Colonic mucosa (tissue), 4 donors: ENCODE measurements around the gene GGTLC2. TPM values are rescaled to one million over a fixed set of nuclear protein-coding genes. Genes with fewer than 3 reads are reported as not detected.
"Not testable (repeated sequence)": the region's sequence is repeated elsewhere in the genome, so short reads cannot be mapped to it uniquely, and the experiment has no call there.

Source experiments
- DNase-seq: peaks from one replicate; pipeline ENCODE4 v3.0.0-alpha.2; 2020
- H3K27ac ChIP-seq: fragments of 200-600 bp; one replicate; pipeline ENCODE4 v1.8.0; 2021
- H3K27me3 ChIP-seq: fragments of 200-600 bp; one replicate; pipeline ENCODE4 v1.8.0; 2021
- H3K36me3 ChIP-seq: fragments of 200-600 bp; one replicate; pipeline ENCODE4 v1.8.0; 2021
- H3K4me1 ChIP-seq: fragments of 200-600 bp; one replicate; pipeline ENCODE4 v1.8.0; 2021; ENCODE audit warnings: mild to moderate bottlenecking
- H3K4me3 ChIP-seq: fragments of 200-600 bp; one replicate; pipeline ENCODE4 v1.8.0; 2021
- H3K9ac ChIP-seq, 2 donors: one replicate each; pipeline ENCODE4 v1.7.0; 2013; ENCODE audit warnings: control low read depth in 2 of 2, low read depth in 2 of 2, low read length in 2 of 2
- H3K9me3 ChIP-seq: fragments of 200-600 bp; one replicate; pipeline ENCODE4 v1.8.0; 2021
- CTCF ChIP-seq: fragments of 200-600 bp; IDR thresholded peaks from one replicate; pipeline ENCODE4 v1.8.0; 2022; ENCODE audit warnings: antibody characterized with exemption, mild to moderate bottlenecking
- intact Hi-C: fragments of 100-400 bp; cut with DNase I; formaldehyde crosslinking; loops from one replicate; pipeline ENCODE4 v1.14.1; 2022
- total RNA-seq, 2 donors: library from RNA; stranded (reverse); fragmentation: NEBNext Ultra II Directional in 1 of 2; extraction: Animal tissue kit (Norgen Biotek cat#: 25700) in 1 of 2; gene quantifications; one replicate each; pipeline ENCODE4 v1.2.1, GENCODE V29; 2021
- donor health status: healthy.
- donor health status: DM: no; HTN: no; CAD: no.
- donor health status: DM: no; HTN: no; CAD: no.

The GGTLC2 gene
- total RNA-seq, 2 donors from 2014 or later, result not detected

DNA sequence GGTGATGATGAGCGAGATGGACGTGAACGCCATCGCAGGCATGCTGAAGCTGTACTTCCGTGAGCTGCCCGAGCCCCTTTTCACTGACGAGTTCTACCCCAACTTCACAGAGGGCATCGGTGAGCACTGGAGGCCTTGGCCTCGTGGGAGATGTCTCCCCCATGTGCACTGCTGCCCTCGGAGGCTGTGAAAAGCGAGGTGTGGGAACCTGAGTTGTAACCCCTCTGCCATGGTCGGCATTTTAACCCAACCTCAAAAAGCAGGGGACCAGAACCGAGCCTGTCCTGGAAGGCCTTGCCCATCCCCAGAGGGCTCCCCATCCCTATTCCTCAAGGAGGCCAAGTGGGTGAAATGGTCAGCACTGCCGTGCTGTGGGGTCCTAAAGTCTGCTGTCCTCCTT is 10.9 kb upstream of the GGTLC2 start:
- DNase-seq, H3K27ac ChIP-seq, H3K9ac ChIP-seq, intact Hi-C loops, H3K4me3 ChIP-seq, H3K4me1 ChIP-seq, H3K36me3 ChIP-seq, H3K9me3 ChIP-seq, H3K27me3 ChIP-seq: not testable (repeated sequence)

GRCh38 chr22:22636260-22636659 is 8.2 kb upstream of the GGTLC2 start:
- H3K9ac ChIP-seq, H3K27ac ChIP-seq, H3K36me3 ChIP-seq, H3K9me3 ChIP-seq, H3K4me1 ChIP-seq, H3K27me3 ChIP-seq, H3K4me3 ChIP-seq, DNase-seq, intact Hi-C loops: not testable (repeated sequence)

DNA sequence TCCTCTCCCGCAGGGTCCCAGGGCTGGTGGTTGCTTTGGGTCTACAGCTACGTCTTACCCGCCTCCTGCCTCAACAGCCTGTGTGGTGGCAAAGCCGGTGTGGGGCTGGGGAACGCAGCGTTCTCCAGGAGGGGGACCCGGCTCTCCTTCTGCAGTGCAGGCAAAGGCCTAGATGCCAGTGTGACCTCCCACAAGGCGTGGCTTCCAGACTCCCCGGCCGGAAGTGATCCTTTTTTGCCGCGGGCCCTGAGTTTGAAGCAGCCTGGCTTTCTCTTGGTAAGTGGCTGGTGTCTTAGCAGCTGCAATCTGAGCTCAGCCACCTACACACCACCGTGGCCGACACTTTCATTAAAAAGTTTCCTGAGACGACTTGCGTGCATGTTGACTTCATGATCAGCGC is 6.1 kb upstream of the GGTLC2 start:
- intact Hi-C loops, H3K27me3 ChIP-seq, H3K4me1 ChIP-seq, H3K27ac ChIP-seq, H3K9ac ChIP-seq, DNase-seq, H3K9me3 ChIP-seq, H3K4me3 ChIP-seq, H3K36me3 ChIP-seq: not testable (repeated sequence)

GRCh38 chr22:22642255-22642654 is 2.2 kb upstream of the GGTLC2 start:
- DNase-seq, H3K36me3 ChIP-seq, H3K4me1 ChIP-seq, H3K27ac ChIP-seq, H3K9ac ChIP-seq, intact Hi-C loops, H3K27me3 ChIP-seq, H3K9me3 ChIP-seq, H3K4me3 ChIP-seq: not testable (repeated sequence)

DNA sequence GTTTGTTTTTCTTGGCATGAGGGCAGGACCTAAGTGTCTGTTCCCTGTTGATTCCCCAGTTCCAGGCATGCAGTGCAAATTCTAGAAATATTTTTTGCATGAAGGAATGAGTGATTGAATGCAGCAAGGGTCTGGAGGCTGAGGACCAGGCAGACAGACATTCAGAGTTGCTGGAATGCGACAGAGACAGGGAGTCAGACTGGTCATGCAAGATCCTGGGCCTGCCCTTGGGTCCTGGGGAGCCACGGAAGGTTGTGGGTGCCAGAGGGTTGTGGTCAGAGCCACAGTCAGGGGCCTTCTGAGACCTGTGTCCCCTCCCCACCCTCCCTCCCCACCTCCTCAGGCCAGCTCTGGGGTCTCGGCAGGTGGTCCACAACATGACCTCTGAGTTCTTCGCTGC is 1.6 kb downstream of the GGTLC2 start:
- H3K36me3 ChIP-seq, H3K27ac ChIP-seq, H3K4me1 ChIP-seq, intact Hi-C loops, H3K9me3 ChIP-seq, H3K9ac ChIP-seq, H3K4me3 ChIP-seq, DNase-seq, H3K27me3 ChIP-seq: not testable (repeated sequence)

DNA sequence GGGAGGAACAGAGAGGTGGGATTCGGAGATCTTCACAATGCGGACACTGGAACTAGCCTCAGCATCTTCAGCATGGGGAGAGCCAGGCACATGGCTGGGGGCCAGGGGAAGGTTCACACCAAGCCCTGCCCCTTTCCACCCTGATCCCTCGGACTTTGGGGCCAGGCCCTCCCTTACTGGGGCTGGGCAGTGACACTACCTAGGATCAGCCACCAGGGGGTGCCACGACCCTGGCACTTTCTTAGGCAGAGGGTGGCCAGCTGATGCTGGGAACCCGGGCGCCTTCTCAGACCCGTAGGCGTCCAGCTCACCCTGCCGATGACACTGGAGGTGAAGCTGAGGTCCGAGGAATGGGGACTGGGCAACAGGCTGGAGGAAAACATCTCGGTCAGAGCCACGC is 3.5 kb downstream of the GGTLC2 start:
- H3K27me3 ChIP-seq, intact Hi-C loops, H3K4me3 ChIP-seq, H3K9ac ChIP-seq, H3K4me1 ChIP-seq, H3K9me3 ChIP-seq, H3K27ac ChIP-seq, H3K36me3 ChIP-seq, DNase-seq: not testable (repeated sequence)
- TF ChIP-seq CTCF, result peak; percentile 18

DNA sequence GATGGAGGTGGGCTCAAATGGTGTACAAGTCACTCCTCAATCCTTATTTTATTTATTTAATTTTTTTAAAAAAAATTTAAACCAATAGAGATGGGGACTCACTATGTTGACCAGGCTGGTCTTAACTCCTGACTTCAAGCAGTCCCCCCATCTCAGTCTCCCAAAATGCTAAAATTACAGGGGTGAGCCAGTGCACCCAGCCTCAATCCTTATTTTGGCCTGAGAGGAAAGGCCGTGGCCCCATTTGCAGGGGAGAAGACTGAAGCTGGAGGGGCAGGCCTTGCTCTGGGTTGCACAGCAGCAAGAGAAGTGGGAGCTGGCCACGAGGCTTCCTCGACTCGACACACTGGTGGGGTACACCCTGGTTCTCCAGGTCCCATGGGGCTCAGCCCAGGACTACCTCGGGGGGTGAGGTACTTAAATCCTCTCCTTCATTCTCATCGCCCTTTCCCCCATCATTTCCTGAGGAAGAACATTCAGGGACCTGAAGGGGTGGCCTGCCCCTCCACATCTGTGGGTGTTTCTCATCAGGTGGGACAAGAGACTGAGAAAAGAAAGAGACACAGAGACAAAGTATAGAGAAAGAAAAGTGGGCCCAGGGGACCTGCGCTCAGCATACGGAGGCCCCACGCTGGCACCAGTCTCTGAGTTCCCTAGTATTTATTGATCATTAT is 4.6 kb downstream of the GGTLC2 start:
- H3K9me3 ChIP-seq, H3K9ac ChIP-seq, H3K4me1 ChIP-seq, H3K4me3 ChIP-seq, H3K36me3 ChIP-seq, DNase-seq, H3K27me3 ChIP-seq, H3K27ac ChIP-seq, intact Hi-C loops: not testable (repeated sequence)

DNA sequence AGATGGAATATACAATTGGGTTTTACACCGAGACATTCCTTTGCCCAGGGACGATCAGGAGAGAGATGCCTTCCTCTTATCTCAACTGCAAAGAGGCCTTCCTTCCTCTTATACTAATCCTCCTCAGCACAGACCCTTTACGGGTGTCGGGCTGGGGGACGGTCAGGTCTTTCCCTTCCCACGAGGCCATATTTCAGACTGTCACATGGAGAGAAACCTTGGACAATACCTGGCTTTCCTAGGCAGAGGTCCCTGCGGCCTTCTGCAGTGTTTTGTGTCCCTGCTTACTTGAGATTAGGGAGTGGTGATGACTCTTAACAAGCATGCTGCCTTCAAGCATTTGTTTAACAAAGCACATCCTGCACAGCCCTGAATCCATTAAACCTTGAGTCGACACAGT is 5.3 kb downstream of the GGTLC2 start:
- H3K27ac ChIP-seq, H3K4me3 ChIP-seq, H3K27me3 ChIP-seq, H3K9ac ChIP-seq, H3K36me3 ChIP-seq, H3K4me1 ChIP-seq, DNase-seq, intact Hi-C loops, H3K9me3 ChIP-seq: not testable (repeated sequence)

DNA sequence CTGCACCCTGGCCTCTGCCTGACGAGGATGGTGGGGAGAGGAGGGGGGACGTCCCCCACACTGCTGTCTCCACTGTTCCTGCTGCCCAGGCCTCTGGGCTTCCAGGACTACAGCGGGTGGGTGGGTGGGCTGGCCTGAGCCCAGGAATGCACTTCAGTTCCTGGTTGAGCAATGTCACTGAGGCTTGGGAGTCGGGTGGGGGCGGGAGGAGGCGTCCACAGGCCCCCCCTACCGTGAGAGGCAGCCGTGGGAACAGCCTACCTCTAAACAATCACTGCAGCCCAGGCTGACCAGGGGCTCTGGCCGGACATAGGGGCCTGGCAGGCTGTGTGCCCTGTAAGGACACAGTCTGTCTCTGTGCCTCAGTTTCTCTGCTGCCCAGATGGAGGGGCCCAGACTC is 6.0 kb downstream of the GGTLC2 start:
- H3K27ac ChIP-seq, DNase-seq, H3K9me3 ChIP-seq, H3K36me3 ChIP-seq, H3K4me1 ChIP-seq, H3K9ac ChIP-seq, intact Hi-C loops, H3K4me3 ChIP-seq, H3K27me3 ChIP-seq: not testable (repeated sequence)

GRCh38 chr22:22650803-22651515 is 6.5 kb downstream of the GGTLC2 start:
- intact Hi-C loops, H3K9me3 ChIP-seq: not testable (repeated sequence)

DNA sequence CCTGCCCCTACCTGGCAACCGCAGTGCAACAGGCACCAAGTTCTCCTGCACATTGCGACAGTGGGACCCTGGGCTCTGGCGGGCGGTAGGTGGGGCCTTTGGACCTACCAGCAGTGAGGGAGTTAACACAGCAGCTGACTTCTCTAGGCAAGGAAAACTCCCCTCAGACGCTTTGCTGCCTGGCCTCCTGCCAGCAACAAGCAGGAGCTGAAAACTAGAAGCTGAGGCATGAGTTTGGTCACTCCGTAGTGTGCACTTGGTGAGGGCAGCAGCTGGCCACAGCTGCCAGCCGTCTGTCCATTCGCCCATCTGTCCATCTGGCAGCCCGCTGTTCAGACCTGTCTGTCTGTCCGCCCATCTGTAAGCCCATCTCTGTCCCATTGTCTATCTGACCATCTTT is 7.2 kb downstream of the GGTLC2 start:
- DNase-seq, H3K4me3 ChIP-seq, H3K27ac ChIP-seq, intact Hi-C loops, H3K9ac ChIP-seq, H3K9me3 ChIP-seq, H3K4me1 ChIP-seq, H3K36me3 ChIP-seq, H3K27me3 ChIP-seq: not testable (repeated sequence)

More at GRCh38 chr22:22650803-22651515, 6.5 kb downstream of the GGTLC2 start:
- not testable (repeated sequence) for H3K27me3 ChIP-seq, H3K9ac ChIP-seq, H3K4me1 ChIP-seq, H3K4me3 ChIP-seq, H3K27ac ChIP-seq, H3K36me3 ChIP-seq, DNase-seq

GRCh38 chr22:22652102-22652501 is 7.7 kb downstream of the GGTLC2 start:
- H3K36me3 ChIP-seq, H3K4me3 ChIP-seq, H3K27ac ChIP-seq, intact Hi-C loops, H3K27me3 ChIP-seq, H3K4me1 ChIP-seq, H3K9me3 ChIP-seq, DNase-seq, H3K9ac ChIP-seq: not testable (repeated sequence)

DNA sequence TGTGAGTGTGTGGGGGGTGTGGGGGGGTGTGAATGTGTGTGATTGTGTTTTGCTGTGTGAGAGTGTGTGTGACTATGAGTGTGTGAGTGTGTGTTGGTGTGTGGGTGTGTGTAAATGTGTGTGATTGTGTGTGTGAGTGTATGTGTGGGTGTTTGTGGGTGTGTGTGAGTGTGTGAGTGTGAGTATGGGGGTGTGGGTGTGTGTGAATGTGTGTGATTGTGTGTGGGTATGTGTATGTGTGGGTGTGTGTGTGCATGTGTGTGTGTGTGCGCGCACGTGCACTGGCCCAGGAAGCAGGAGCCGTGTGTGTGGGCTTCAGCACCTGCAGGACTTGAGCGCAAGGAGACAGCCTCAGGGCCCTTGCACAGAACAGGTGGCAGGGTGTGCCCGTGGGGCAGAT is 8.2 kb downstream of the GGTLC2 start:
- H3K9me3 ChIP-seq, H3K4me1 ChIP-seq, H3K36me3 ChIP-seq, DNase-seq, H3K27ac ChIP-seq, H3K9ac ChIP-seq, intact Hi-C loops, H3K27me3 ChIP-seq, H3K4me3 ChIP-seq: not testable (repeated sequence)
